ENCODE measurements around the gene BBS4.

BBS4 gene

GRCh38 chr15:72733941-72734738, 48.1 kb downstream of the BBS4 start:
- no peak for TF ChIP-seq Cebpa-rat (IDR thresholded peaks at IDR 0.05)
- H3K36me3 ChIP-seq = peaks cover 52 to 83% (median 62%) of the 10 kb centered on the region in 11 experiments
- no peaks in the 10 kb centered on the region for H4K20me1 ChIP-seq
- H3K9me3 ChIP-seq (replicated peaks in 1 of 11) = no peaks in the 10 kb centered on the region
- no peak overlapping the region for H3K4me2 ChIP-seq
- H3K9ac ChIP-seq = no peak overlapping the region
- H3K27ac ChIP-seq = no peak overlapping the region
- no peaks in the 10 kb centered on the region for H3K27me3 ChIP-seq
- H3K4me1 ChIP-seq = peaks cover 0 to 28% (median 5%) of the 10 kb centered on the region in 10 experiments; a peak in 13 of 20 replicates
- H3K4me3 ChIP-seq = no peak overlapping the region

DNA sequence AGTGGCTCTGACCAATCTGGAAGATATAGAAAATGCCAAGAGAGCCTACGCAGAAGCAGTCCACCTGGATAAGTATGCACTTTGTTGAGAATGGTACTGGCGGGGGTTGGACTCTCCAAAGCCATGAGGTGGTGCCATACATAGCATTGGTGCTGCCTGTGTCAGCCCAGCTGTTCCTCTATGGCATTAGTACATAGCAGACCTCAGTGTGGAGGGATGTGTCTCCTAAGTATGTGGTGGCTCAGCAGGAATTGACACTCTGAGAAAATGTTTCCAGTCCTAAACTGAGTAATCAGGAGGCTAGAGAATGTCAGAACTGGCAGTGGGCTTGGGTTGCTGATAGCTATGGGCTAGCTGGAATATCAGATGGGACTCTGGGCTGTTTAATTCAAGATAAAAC, 49.1 kb downstream of the BBS4 start:
- Histone ChIP-seq H3K36me3 (peaks cover 54 to 92% (median 68%) of the 10 kb centered on the region in 11 experiments), H4K20me1 (no peaks in the 10 kb centered on the region), H3K9me3 (replicated peaks in 1 of 11) (no peaks in the 10 kb centered on the region), H3K27me3 (no peaks in the 10 kb centered on the region), H3K4me2 (no peak overlapping the region), H3K27ac (no peak overlapping the region), H3K9ac (no peak overlapping the region), H3K4me3 (no peak overlapping the region), H3K4me1 (peaks cover 7 to 38% (median 15%) of the 10 kb centered on the region in 10 experiments)
- no peak for TF ChIP-seq Cebpa-rat (IDR thresholded peaks at IDR 0.05)

DNA sequence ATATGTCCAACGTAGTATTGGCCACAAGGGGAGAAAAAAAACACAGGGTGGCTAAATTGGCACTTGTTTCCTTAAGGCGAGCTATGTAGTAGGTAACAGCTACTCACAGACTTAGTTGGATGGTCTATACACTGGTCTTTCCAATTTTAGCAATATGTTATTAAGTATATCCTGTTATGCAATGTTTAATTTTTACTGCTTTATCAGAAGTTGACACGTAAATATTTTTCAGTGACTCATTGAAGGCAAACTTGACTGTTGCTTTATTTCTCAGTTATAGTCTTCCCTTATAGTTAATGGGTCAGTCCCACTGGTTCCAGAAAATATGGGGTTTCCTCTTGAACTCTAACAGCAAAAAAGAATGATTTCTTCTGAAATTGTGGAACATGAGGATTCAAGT, 51.1 kb downstream of the BBS4 start:
- Histone ChIP-seq H3K27ac (peak overlapping the region in 2 of 11 experiments; percentile 10 to 13; a peak in 2 of 22 replicates), H3K4me3 (no peak overlapping the region), H3K4me1 (peaks cover 19 to 58% (median 31%) of the 10 kb centered on the region in 10 experiments), H3K9ac (no peak overlapping the region), H3K36me3 (peaks cover 49 to 87% (median 63%) of the 10 kb centered on the region in 11 experiments), H3K9me3 (replicated peaks in 1 of 11) (peaks cover 0 to 3% (median 0%) of the 10 kb centered on the region in 11 experiments; a peak in 2 of 22 replicates), H3K27me3 (no peaks in the 10 kb centered on the region), H4K20me1 (no peaks in the 10 kb centered on the region), H3K4me2 (peak overlapping the region in 2 of 11 experiments; percentile 29 to 54; a peak in 3 of 22 replicates)
- no peak for TF ChIP-seq Cebpa-rat (IDR thresholded peaks at IDR 0.05)

DNA sequence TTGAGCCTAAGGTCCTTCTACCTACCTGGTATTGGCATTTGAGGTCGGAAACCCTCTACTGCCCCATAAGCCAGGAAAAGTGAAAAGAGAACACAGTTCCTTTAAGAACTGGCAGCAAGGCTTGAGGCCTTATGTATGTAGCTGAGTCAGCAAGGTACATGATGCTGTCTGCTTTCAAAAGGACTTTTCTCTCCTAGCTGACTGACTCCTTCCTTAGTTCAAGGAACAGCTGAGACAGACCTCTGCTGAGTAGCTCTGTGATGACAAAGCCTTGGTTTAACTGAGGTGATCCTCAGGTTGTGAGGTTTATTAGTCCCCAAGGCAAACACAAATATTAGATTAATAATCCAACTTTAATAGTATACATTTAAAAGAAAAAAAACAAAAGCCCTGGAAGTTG, 51.7 kb downstream of the BBS4 start:
- Histone ChIP-seq H3K4me3 (no peak overlapping the region), H3K9me3 (replicated peaks in 1 of 11) (peaks cover 0 to 6% (median 0%) of the 10 kb centered on the region in 11 experiments; a peak in 4 of 22 replicates), H3K4me1 (peaks cover 19 to 64% (median 31%) of the 10 kb centered on the region in 10 experiments), H3K4me2 (peak overlapping the region in 2 of 11 experiments; percentile 29 to 54; a peak in 3 of 22 replicates), H3K9ac (no peak overlapping the region), H3K27ac (peak overlapping the region in 3 of 11 experiments; percentile 7 to 12 (median 10); a peak in 3 of 22 replicates), H3K36me3 (peaks cover 52 to 87% (median 63%) of the 10 kb centered on the region in 11 experiments), H4K20me1 (no peaks in the 10 kb centered on the region), H3K27me3 (no peaks in the 10 kb centered on the region)
- no peak for TF ChIP-seq Cebpa-rat (IDR thresholded peaks at IDR 0.05)

DNA sequence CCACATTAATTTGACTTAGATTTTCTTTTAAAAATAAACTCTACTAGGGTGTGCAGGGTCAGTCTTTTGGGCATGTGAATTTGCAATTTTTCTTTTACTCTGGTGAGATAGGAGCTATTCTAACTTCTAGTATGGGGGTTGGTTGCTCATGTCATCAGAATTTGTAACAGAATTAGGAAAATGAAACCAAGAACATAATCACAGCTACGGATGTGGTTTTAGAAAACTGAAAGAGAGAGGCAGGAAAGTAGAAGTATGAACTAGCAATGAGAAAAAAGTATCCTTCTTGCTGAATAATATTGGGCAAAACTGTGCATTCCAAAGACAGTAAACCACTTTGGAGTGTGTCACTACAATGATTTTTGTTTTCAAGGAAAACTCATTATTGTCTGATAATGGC, 54.2 kb downstream of the BBS4 start:
- Histone ChIP-seq H3K9ac (peak overlapping the region in 10 of 11 experiments; percentile 6 to 61 (median 44); a peak in 13 of 22 replicates), H3K27ac (peak overlapping the region; percentile 36 to 82 (median 77); a peak in 21 of 22 replicates), H3K9me3 (replicated peaks in 1 of 11) (peaks cover 0 to 8% (median 0%) of the 10 kb centered on the region in 11 experiments; a peak in 4 of 22 replicates), H4K20me1 (no peaks in the 10 kb centered on the region), H3K4me3 (peak overlapping the region in 7 of 10 experiments; percentile 1 to 41 (median 13); a peak in 7 of 20 replicates), H3K4me1 (peaks cover 19 to 64% (median 32%) of the 10 kb centered on the region in 10 experiments), H3K36me3 (peaks cover 45 to 80% (median 58%) of the 10 kb centered on the region in 11 experiments), H3K27me3 (no peaks in the 10 kb centered on the region), H3K4me2 (peak overlapping the region; percentile 64 to 87 (median 72))
- TF ChIP-seq Cebpa-rat (IDR thresholded peaks at IDR 0.05) = no peak

GRCh38 chr15:72749700-72750099, 63.7 kb downstream of the BBS4 start:
- Histone ChIP-seq H3K27ac (no peak overlapping the region), H4K20me1 (peaks cover 16 to 59% (median 20%) of the 10 kb centered on the region in 11 experiments; a peak in 18 of 22 replicates), H3K9me3 (replicated peaks in 1 of 11) (no peaks in the 10 kb centered on the region), H3K4me2 (no peak overlapping the region), H3K4me1 (peaks cover 26 to 45% (median 39%) of the 10 kb centered on the region in 10 experiments), H3K9ac (no peak overlapping the region), H3K27me3 (no peaks in the 10 kb centered on the region), H3K4me3 (no peak overlapping the region), H3K36me3 (peaks cover 57 to 91% (median 62%) of the 10 kb centered on the region in 11 experiments)
- TF ChIP-seq Cebpa-rat (IDR thresholded peaks at IDR 0.05) = no peak

- Histone ChIP-seq H3K9ac (peak overlapping the region in 8 of 11 experiments; percentile 14 to 52 (median 30); a peak in 13 of 22 replicates), H3K9me3 (replicated peaks in 1 of 11) (no peaks in the 10 kb centered on the region), H3K27me3 (no peaks in the 10 kb centered on the region), H3K36me3 (peaks cover 79 to 96% (median 82%) of the 10 kb centered on the region in 11 experiments), H3K4me1 (peaks cover 26 to 65% (median 39%) of the 10 kb centered on the region in 10 experiments), H3K4me2 (peak overlapping the region; percentile 67 to 91 (median 83)), H3K27ac (peak overlapping the region in 10 of 11 experiments; percentile 4 to 76 (median 60); a peak in 19 of 22 replicates), H4K20me1 (peaks cover 22 to 76% (median 38%) of the 10 kb centered on the region in 11 experiments), H3K4me3 (peak overlapping the region in 5 of 10 experiments; percentile 14 to 42 (median 33); a peak in 8 of 20 replicates)
- TF ChIP-seq Cebpa-rat (IDR thresholded peaks at IDR 0.05) = no peak
Measured at GRCh38 chr15:72751751-72752455, 65.9 kb downstream of the BBS4 start.

DNA sequence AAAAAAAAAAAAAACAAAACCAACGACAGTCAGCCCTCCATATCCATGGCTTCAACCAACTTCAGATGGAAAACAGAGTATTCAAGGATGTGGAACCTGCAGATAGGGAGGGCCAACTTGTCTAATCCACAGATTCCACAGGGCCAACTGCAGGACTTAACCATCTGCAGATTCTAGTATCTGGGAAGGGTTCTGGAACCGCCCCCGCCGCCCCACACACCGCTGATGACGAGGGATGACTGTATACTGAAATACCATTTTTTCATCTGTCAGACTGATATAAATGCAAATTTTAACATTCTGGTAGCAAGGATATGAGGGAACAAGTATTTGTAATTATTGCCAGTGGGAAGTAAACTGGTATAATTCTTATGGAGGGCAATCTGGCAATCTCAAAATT, 68.1 kb downstream of the BBS4 start:
- Histone ChIP-seq H3K9me3 (replicated peaks in 1 of 11) (no peaks in the 10 kb centered on the region), H3K27me3 (no peaks in the 10 kb centered on the region), H4K20me1 (peaks cover 22 to 89% (median 56%) of the 10 kb centered on the region in 11 experiments), H3K9ac (no peak overlapping the region), H3K36me3 (peaks cover 89 to 97% (median 95%) of the 10 kb centered on the region in 11 experiments), H3K4me2 (peak overlapping the region in 8 of 11 experiments; percentile 67 to 91 (median 84); a peak in 14 of 22 replicates), H3K27ac (no peak overlapping the region; a peak in 1 of 22 replicates), H3K4me1 (peaks cover 35 to 82% (median 48%) of the 10 kb centered on the region in 10 experiments), H3K4me3 (no peak overlapping the region)
- no peak for TF ChIP-seq Cebpa-rat (IDR thresholded peaks at IDR 0.05)

Data from BLaER1 treated with 17β-estradiol and CSF1 and Interleukin-3, amounts not matched to agents 10 nM and 100 nM (cell line).